ENCODE results near the gene FGFR2.

FGFR2 gene

GRCh38 chr10:121598263-121599249 is at the start of gene FGFR2:
FGFR2 (minus strand) TSS chr10:121598444; CDS start chr10:121593817, 4,627 bp downstream.
- no peaks in the 10 kb centered on the region for H3K36me3 ChIP-seq (ENCODE audit: insufficient read depth, low read length)
- peaks cover 46% of the 10 kb centered on the region for H3K27me3 ChIP-seq (ENCODE audit: insufficient read depth, low read length)
- peak within 1 kb of the TSS; percentile 60 for H3K4me3 ChIP-seq (ENCODE audit: low read depth, low read length)
- no peaks in the 10 kb centered on the region for H3K4me1 ChIP-seq (ENCODE audit: control insufficient read depth, insufficient read depth, low read length, unreplicated experiment)
- no peaks in the 10 kb centered on the region for H3K79me2 ChIP-seq (ENCODE audit: control insufficient read depth, insufficient read depth, low read length, unreplicated experiment)
- H2AFZ ChIP-seq (ENCODE audit: low read length, unreplicated experiment), result no peak within 1 kb of the TSS
- no peak within 1 kb of the TSS for H3K27ac ChIP-seq (ENCODE audit: low read depth, low read length)

- Histone ChIP-seq H2AFZ (ENCODE audit: low read length, unreplicated experiment) (no peak overlapping the region), H3K79me2 (ENCODE audit: control insufficient read depth, insufficient read depth, low read length, unreplicated experiment) (no peaks in the 10 kb centered on the region), H3K27ac (ENCODE audit: low read depth, low read length) (no peak overlapping the region), H3K4me3 (ENCODE audit: low read depth, low read length) (no peak overlapping the region), H3K36me3 (ENCODE audit: insufficient read depth, low read length) (no peaks in the 10 kb centered on the region), H3K27me3 (ENCODE audit: insufficient read depth, low read length) (no peaks in the 10 kb centered on the region), H3K4me1 (ENCODE audit: control insufficient read depth, insufficient read depth, low read length, unreplicated experiment) (no peaks in the 10 kb centered on the region)
These were observed 49.2 kb upstream of the FGFR2 start for GRCh38 chr10:121647401-121647800.

- Histone ChIP-seq H3K4me3 (ENCODE audit: low read depth, low read length) (no peak overlapping the region), H3K79me2 (ENCODE audit: control insufficient read depth, insufficient read depth, low read length, unreplicated experiment) (no peaks in the 10 kb centered on the region), H3K36me3 (ENCODE audit: insufficient read depth, low read length) (no peaks in the 10 kb centered on the region), H3K27me3 (ENCODE audit: insufficient read depth, low read length) (no peaks in the 10 kb centered on the region), H3K27ac (ENCODE audit: low read depth, low read length) (no peak overlapping the region), H2AFZ (ENCODE audit: low read length, unreplicated experiment) (no peak overlapping the region), H3K4me1 (ENCODE audit: control insufficient read depth, insufficient read depth, low read length, unreplicated experiment) (no peaks in the 10 kb centered on the region)
These were observed 47.5 kb upstream of the FGFR2 start for GRCh38 chr10:121645696-121646095.

- Histone ChIP-seq H3K27me3 (ENCODE audit: insufficient read depth, low read length) (no peaks in the 10 kb centered on the region), H3K27ac (ENCODE audit: low read depth, low read length) (no peak overlapping the region), H2AFZ (ENCODE audit: low read length, unreplicated experiment) (no peak overlapping the region), H3K36me3 (ENCODE audit: insufficient read depth, low read length) (no peaks in the 10 kb centered on the region), H3K79me2 (ENCODE audit: control insufficient read depth, insufficient read depth, low read length, unreplicated experiment) (no peaks in the 10 kb centered on the region), H3K4me3 (ENCODE audit: low read depth, low read length) (no peak overlapping the region), H3K4me1 (ENCODE audit: control insufficient read depth, insufficient read depth, low read length, unreplicated experiment) (no peaks in the 10 kb centered on the region)
These were observed 46.3 kb upstream of the FGFR2 start for GRCh38 chr10:121644501-121644900.

- Histone ChIP-seq H3K4me1 (ENCODE audit: control insufficient read depth, insufficient read depth, low read length, unreplicated experiment) (no peaks in the 10 kb centered on the region), H3K27me3 (ENCODE audit: insufficient read depth, low read length) (no peaks in the 10 kb centered on the region), H3K4me3 (ENCODE audit: low read depth, low read length) (no peak overlapping the region)
These were observed 42.0 kb upstream of the FGFR2 start for GRCh38 chr10:121640266-121640665.

GRCh38 chr10:121639416-121639815 is 41.2 kb upstream of the FGFR2 start:
- H3K4me1 ChIP-seq (ENCODE audit: control insufficient read depth, insufficient read depth, low read length, unreplicated experiment), result no peaks in the 10 kb centered on the region

More at GRCh38 chr10:121640266-121640665, 42.0 kb upstream of the FGFR2 start:
- Histone ChIP-seq H3K27ac (ENCODE audit: low read depth, low read length) (no peak overlapping the region), H3K79me2 (ENCODE audit: control insufficient read depth, insufficient read depth, low read length, unreplicated experiment) (no peaks in the 10 kb centered on the region), H2AFZ (ENCODE audit: low read length, unreplicated experiment) (no peak overlapping the region), H3K36me3 (ENCODE audit: insufficient read depth, low read length) (no peaks in the 10 kb centered on the region)

GRCh38 chr10:121637437-121637836 is 39.2 kb upstream of the FGFR2 start:
- no peaks in the 10 kb centered on the region for H3K4me1 ChIP-seq (ENCODE audit: control insufficient read depth, insufficient read depth, low read length, unreplicated experiment)
- no peaks in the 10 kb centered on the region for H3K36me3 ChIP-seq (ENCODE audit: insufficient read depth, low read length)
- H3K79me2 ChIP-seq (ENCODE audit: control insufficient read depth, insufficient read depth, low read length, unreplicated experiment), result no peaks in the 10 kb centered on the region
- H3K27me3 ChIP-seq (ENCODE audit: insufficient read depth, low read length), result peaks cover 4% of the 10 kb centered on the region; the same call in 1 of the 2 replicates
- H2AFZ ChIP-seq (ENCODE audit: low read length, unreplicated experiment), result no peak overlapping the region
- no peak overlapping the region for H3K27ac ChIP-seq (ENCODE audit: low read depth, low read length)
- no peak overlapping the region for H3K4me3 ChIP-seq (ENCODE audit: low read depth, low read length)

More at GRCh38 chr10:121639416-121639815, 41.2 kb upstream of the FGFR2 start:
- Histone ChIP-seq H3K79me2 (ENCODE audit: control insufficient read depth, insufficient read depth, low read length, unreplicated experiment) (no peaks in the 10 kb centered on the region), H3K4me3 (ENCODE audit: low read depth, low read length) (no peak overlapping the region), H3K27me3 (ENCODE audit: insufficient read depth, low read length) (no peaks in the 10 kb centered on the region), H3K27ac (ENCODE audit: low read depth, low read length) (no peak overlapping the region), H3K36me3 (ENCODE audit: insufficient read depth, low read length) (no peaks in the 10 kb centered on the region), H2AFZ (ENCODE audit: low read length, unreplicated experiment) (no peak overlapping the region)

GRCh38 chr10:121633056-121633455 is 34.8 kb upstream of the FGFR2 start:
- H3K36me3 ChIP-seq (ENCODE audit: insufficient read depth, low read length), result no peaks in the 10 kb centered on the region

GRCh38 chr10:121631365-121632029 is 33.3 kb upstream of the FGFR2 start:
- Histone ChIP-seq H3K27me3 (ENCODE audit: insufficient read depth, low read length) (peaks cover 27% of the 10 kb centered on the region), H3K4me3 (ENCODE audit: low read depth, low read length) (no peak overlapping the region), H3K4me1 (ENCODE audit: control insufficient read depth, insufficient read depth, low read length, unreplicated experiment) (no peaks in the 10 kb centered on the region), H2AFZ (ENCODE audit: low read length, unreplicated experiment) (no peak overlapping the region), H3K79me2 (ENCODE audit: control insufficient read depth, insufficient read depth, low read length, unreplicated experiment) (no peaks in the 10 kb centered on the region), H3K27ac (ENCODE audit: low read depth, low read length) (no peak overlapping the region), H3K36me3 (ENCODE audit: insufficient read depth, low read length) (no peaks in the 10 kb centered on the region)

More at GRCh38 chr10:121633056-121633455, 34.8 kb upstream of the FGFR2 start:
- peaks cover 18% of the 10 kb centered on the region for H3K27me3 ChIP-seq (ENCODE audit: insufficient read depth, low read length)
- no peaks in the 10 kb centered on the region for H3K79me2 ChIP-seq (ENCODE audit: control insufficient read depth, insufficient read depth, low read length, unreplicated experiment)
- no peak overlapping the region for H3K4me3 ChIP-seq (ENCODE audit: low read depth, low read length)
- H3K4me1 ChIP-seq (ENCODE audit: control insufficient read depth, insufficient read depth, low read length, unreplicated experiment), result no peaks in the 10 kb centered on the region
- no peak overlapping the region for H2AFZ ChIP-seq (ENCODE audit: low read length, unreplicated experiment)
- no peak overlapping the region for H3K27ac ChIP-seq (ENCODE audit: low read depth, low read length)

GRCh38 chr10:121628859-121629258 is 30.6 kb upstream of the FGFR2 start:
- Histone ChIP-seq H3K27me3 (ENCODE audit: insufficient read depth, low read length) (peaks cover 27% of the 10 kb centered on the region), H2AFZ (ENCODE audit: low read length, unreplicated experiment) (no peak overlapping the region), H3K27ac (ENCODE audit: low read depth, low read length) (no peak overlapping the region), H3K36me3 (ENCODE audit: insufficient read depth, low read length) (no peaks in the 10 kb centered on the region), H3K4me1 (ENCODE audit: control insufficient read depth, insufficient read depth, low read length, unreplicated experiment) (no peaks in the 10 kb centered on the region), H3K4me3 (ENCODE audit: low read depth, low read length) (no peak overlapping the region), H3K79me2 (ENCODE audit: control insufficient read depth, insufficient read depth, low read length, unreplicated experiment) (no peaks in the 10 kb centered on the region)
